ENCODE data around the gene SPA17.

The SPA17 gene

GRCh38 chr11:124674571-124674970 is 867 bp downstream of the SPA17 start:
- H3K4me1 ChIP-seq (ENCODE audit: insufficient read depth, low read length), result no peaks in the 10 kb centered on the region
- H3K9ac ChIP-seq (ENCODE audit: low read depth, low read length), result no peak overlapping the region
- no peak overlapping the region for H3K27ac ChIP-seq (ENCODE audit: low read length)
- no peaks in the 10 kb centered on the region for H3K9me3 ChIP-seq (ENCODE audit: insufficient read depth, low read length, severe bottlenecking)
- H3K27me3 ChIP-seq (ENCODE audit: insufficient read depth, low read length, poor library complexity), result peaks cover 3% of the 10 kb centered on the region
- H2AFZ ChIP-seq (ENCODE audit: low read depth, low read length), result no peak overlapping the region
- TF ChIP-seq CTCF (IDR thresholded peaks at IDR 0.05; ENCODE audit: borderline replicate concordance, extremely low read depth, low read length, poor library complexity, severe bottlenecking) (no peak), EZH2 (IDR thresholded peaks at IDR 0.05; ENCODE audit: borderline replicate concordance, low read depth, low read length, severe bottlenecking) (no peak)
- ATAC-seq (ENCODE audit: insufficient read depth, low read depth), result no peak
- DNase-seq, result no peak
- no peaks in the 10 kb centered on the region for H3K36me3 ChIP-seq (ENCODE audit: insufficient read depth, low read length)
- H4K20me1 ChIP-seq (ENCODE audit: insufficient read depth, low read length), result no peaks in the 10 kb centered on the region
- no peak overlapping the region for H3K4me3 ChIP-seq (ENCODE audit: low read depth in 1 of 2, low read length in 2 of 2)
- H3K79me2 ChIP-seq (ENCODE audit: insufficient read depth, low read length), result no peaks in the 10 kb centered on the region
- H3K4me2 ChIP-seq (ENCODE audit: insufficient read depth, low read length), result no peak overlapping the region

GRCh38 chr11:124676386-124676785 is 2.7 kb downstream of the SPA17 start:
- no peak overlapping the region for H3K9ac ChIP-seq (ENCODE audit: low read depth, low read length)
- H3K79me2 ChIP-seq (ENCODE audit: insufficient read depth, low read length), result no peaks in the 10 kb centered on the region
- no peaks in the 10 kb centered on the region for H3K9me3 ChIP-seq (ENCODE audit: insufficient read depth, low read length, severe bottlenecking)
- no peak overlapping the region for H3K4me2 ChIP-seq (ENCODE audit: insufficient read depth, low read length)
- no peak overlapping the region for H3K27ac ChIP-seq (ENCODE audit: low read length)
- no peaks in the 10 kb centered on the region for H4K20me1 ChIP-seq (ENCODE audit: insufficient read depth, low read length)
- no peak for DNase-seq
- TF ChIP-seq EZH2 (IDR thresholded peaks at IDR 0.05; ENCODE audit: borderline replicate concordance, low read depth, low read length, severe bottlenecking) (no peak), CTCF (IDR thresholded peaks at IDR 0.05; ENCODE audit: borderline replicate concordance, extremely low read depth, low read length, poor library complexity, severe bottlenecking) (no peak)
- ATAC-seq (ENCODE audit: insufficient read depth, low read depth), result no peak
- H2AFZ ChIP-seq (ENCODE audit: low read depth, low read length), result no peak overlapping the region
- no peaks in the 10 kb centered on the region for H3K4me1 ChIP-seq (ENCODE audit: insufficient read depth, low read length)
- H3K4me3 ChIP-seq (ENCODE audit: low read depth in 1 of 2, low read length in 2 of 2), result no peak overlapping the region
- no peaks in the 10 kb centered on the region for H3K36me3 ChIP-seq (ENCODE audit: insufficient read depth, low read length)
- H3K27me3 ChIP-seq (ENCODE audit: insufficient read depth, low read length, poor library complexity), result peaks cover 3% of the 10 kb centered on the region

- Histone ChIP-seq H3K4me2 (ENCODE audit: insufficient read depth, low read length) (no peak overlapping the region), H4K20me1 (ENCODE audit: insufficient read depth, low read length) (no peaks in the 10 kb centered on the region), H3K9ac (ENCODE audit: low read depth, low read length) (no peak overlapping the region), H2AFZ (ENCODE audit: low read depth, low read length) (no peak overlapping the region), H3K27ac (ENCODE audit: low read length) (no peak overlapping the region), H3K9me3 (ENCODE audit: insufficient read depth, low read length, severe bottlenecking) (peaks cover 3% of the 10 kb centered on the region), H3K27me3 (ENCODE audit: insufficient read depth, low read length, poor library complexity) (peaks cover 3% of the 10 kb centered on the region), H3K4me1 (ENCODE audit: insufficient read depth, low read length) (no peaks in the 10 kb centered on the region), H3K36me3 (ENCODE audit: insufficient read depth, low read length) (no peaks in the 10 kb centered on the region), H3K79me2 (ENCODE audit: insufficient read depth, low read length) (no peaks in the 10 kb centered on the region), H3K4me3 (ENCODE audit: low read depth in 1 of 2, low read length in 2 of 2) (no peak overlapping the region)
- no peak for DNase-seq
- TF ChIP-seq EZH2 (IDR thresholded peaks at IDR 0.05; ENCODE audit: borderline replicate concordance, low read depth, low read length, severe bottlenecking) (no peak), CTCF (IDR thresholded peaks at IDR 0.05; ENCODE audit: borderline replicate concordance, extremely low read depth, low read length, poor library complexity, severe bottlenecking) (no peak)
- ATAC-seq (ENCODE audit: insufficient read depth, low read depth), result no peak
These were observed 4.7 kb downstream of the SPA17 start for GRCh38 chr11:124678416-124678815.

- TF ChIP-seq CTCF (IDR thresholded peaks at IDR 0.05; ENCODE audit: borderline replicate concordance, extremely low read depth, low read length, poor library complexity, severe bottlenecking) (no peak), EZH2 (IDR thresholded peaks at IDR 0.05; ENCODE audit: borderline replicate concordance, low read depth, low read length, severe bottlenecking) (no peak)
These were observed 7.7 kb downstream of the SPA17 start for GRCh38 chr11:124681421-124681820.

More at GRCh38 chr11:124681421-124681820, 7.7 kb downstream of the SPA17 start:
- Histone ChIP-seq H3K27me3 (ENCODE audit: insufficient read depth, low read length, poor library complexity) (peaks cover 3% of the 10 kb centered on the region), H3K27ac (ENCODE audit: low read length) (no peak overlapping the region), H2AFZ (ENCODE audit: low read depth, low read length) (no peak overlapping the region), H3K36me3 (ENCODE audit: insufficient read depth, low read length) (no peaks in the 10 kb centered on the region), H3K4me3 (ENCODE audit: low read depth in 1 of 2, low read length in 2 of 2) (no peak overlapping the region), H3K4me1 (ENCODE audit: insufficient read depth, low read length) (no peaks in the 10 kb centered on the region), H4K20me1 (ENCODE audit: insufficient read depth, low read length) (no peaks in the 10 kb centered on the region), H3K4me2 (ENCODE audit: insufficient read depth, low read length) (no peak overlapping the region), H3K9ac (ENCODE audit: low read depth, low read length) (no peak overlapping the region), H3K9me3 (ENCODE audit: insufficient read depth, low read length, severe bottlenecking) (peaks cover 11% of the 10 kb centered on the region), H3K79me2 (ENCODE audit: insufficient read depth, low read length) (no peaks in the 10 kb centered on the region)
- DNase-seq (no peak), ATAC-seq (ENCODE audit: insufficient read depth, low read depth) (no peak)
